Prostate gland (tissue), 2 donors: ENCODE data around the gene GPR83.

Experiments used
- POLR2A ChIP-seq: fragments of 450-650 bp; IDR thresholded peaks from one replicate; pipeline ENCODE4 v1.6.1; 2016; ENCODE audit warnings: antibody characterized with exemption, mild to moderate bottlenecking
- TF ChIP-seq, protein P1 (sequence below), 4 experiments: fragments of 200-600 bp in 2 of 4; fragments of 450-650 bp in 2 of 4; sonication (generic) in 2 of 4; IDR thresholded peaks; 1 replicate in 3 of 4; 2 replicates in 1 of 4; pipeline ENCODE4 v1.5.1; 2016 to 2019; ENCODE audit warnings: antibody characterized with exemption in 4 of 4, mild to moderate bottlenecking in 2 of 4, moderate library complexity in 2 of 4

GRCh38 chr11:94424011-94424410 is 22.8 kb upstream of the GPR83 start:
- TF ChIP-seq, protein P1, sequence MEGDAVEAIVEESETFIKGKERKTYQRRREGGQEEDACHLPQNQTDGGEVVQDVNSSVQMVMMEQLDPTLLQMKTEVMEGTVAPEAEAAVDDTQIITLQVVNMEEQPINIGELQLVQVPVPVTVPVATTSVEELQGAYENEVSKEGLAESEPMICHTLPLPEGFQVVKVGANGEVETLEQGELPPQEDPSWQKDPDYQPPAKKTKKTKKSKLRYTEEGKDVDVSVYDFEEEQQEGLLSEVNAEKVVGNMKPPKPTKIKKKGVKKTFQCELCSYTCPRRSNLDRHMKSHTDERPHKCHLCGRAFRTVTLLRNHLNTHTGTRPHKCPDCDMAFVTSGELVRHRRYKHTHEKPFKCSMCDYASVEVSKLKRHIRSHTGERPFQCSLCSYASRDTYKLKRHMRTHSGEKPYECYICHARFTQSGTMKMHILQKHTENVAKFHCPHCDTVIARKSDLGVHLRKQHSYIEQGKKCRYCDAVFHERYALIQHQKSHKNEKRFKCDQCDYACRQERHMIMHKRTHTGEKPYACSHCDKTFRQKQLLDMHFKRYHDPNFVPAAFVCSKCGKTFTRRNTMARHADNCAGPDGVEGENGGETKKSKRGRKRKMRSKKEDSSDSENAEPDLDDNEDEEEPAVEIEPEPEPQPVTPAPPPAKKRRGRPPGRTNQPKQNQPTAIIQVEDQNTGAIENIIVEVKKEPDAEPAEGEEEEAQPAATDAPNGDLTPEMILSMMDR (IDR thresholded peaks at IDR 0.05) = no peak
- no peak for TF ChIP-seq POLR2A
